GM19240 (cell line): ENCODE data around the gene MAP1LC3C.

Source experiments
- DNase-seq: peaks from one replicate; pipeline ENCODE4 v3.0.0; 2011; ENCODE audit warnings: low spot score; ENCODE audit not compliant: insufficient read length

Gene MAP1LC3C

GRCh38 chr1:241999026-241999425 lies at the start of gene MAP1LC3C:
Gene MAP1LC3C, minus strand, starts transcription at chr1:241999098. Its CDS starts 90 bp downstream, at chr1:241999008.
- DNase-seq, result no peak

DNA sequence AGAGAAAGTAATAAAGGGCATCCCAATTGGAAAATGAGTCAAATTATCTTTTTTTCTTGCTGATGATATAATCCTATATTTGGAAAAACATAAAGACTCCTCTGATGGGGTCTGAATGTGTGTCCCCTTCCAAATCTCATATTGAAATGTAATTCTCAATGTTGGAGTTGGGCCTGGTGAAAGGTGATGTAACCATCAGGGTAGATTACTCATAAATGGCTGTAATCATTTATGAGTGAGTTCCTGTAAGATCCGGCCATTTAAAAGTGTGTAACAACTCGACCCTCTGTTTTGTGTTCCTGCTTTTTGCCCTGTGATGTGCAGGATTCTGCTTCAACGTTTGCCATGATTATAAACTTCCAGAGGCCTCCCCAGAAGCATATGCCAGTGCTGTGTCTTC lies 44.3 kb upstream of the MAP1LC3C start:
- DNase-seq, result no peak

DNA sequence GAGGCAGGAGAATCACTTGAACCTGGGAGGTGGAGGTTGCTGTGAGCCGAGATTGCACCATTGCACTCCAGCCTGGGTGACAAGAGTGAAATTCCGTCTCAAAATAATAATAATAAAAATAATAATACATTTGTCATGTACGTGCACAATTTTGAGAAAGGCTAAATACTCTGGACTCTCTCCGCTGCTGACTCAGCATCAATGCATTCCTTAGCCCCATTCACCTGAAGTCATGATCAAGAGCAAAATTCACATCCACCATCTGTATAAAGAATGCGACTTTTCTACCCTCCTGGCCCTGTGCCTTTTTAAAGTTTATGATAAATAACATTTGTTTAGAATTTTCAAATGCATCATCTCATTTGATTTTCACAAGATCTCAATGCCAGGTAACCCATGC lies 35.5 kb upstream of the MAP1LC3C start:
- no peak for DNase-seq

DNA sequence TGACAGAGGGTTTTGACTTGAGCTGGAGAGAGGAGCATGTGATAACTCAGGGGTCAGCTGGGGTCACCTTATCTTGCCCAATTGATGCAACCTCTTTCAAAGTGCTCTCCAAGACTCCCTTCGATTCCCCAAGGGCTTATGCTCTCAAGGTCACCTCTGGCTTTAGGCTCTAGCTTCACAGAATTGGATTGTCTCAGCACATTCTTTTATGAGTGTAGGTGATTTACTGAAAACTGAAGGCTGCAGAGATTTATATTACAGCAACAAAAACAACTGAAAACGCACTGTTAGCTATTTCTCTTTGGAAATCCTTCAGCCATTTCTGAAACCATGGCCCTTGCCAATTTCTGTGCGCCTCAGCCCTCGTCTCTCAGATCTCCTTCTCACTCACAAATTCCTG lies 34.5 kb upstream of the MAP1LC3C start:
- no peak for DNase-seq

GRCh38 chr1:242030071-242030470 lies 31.2 kb upstream of the MAP1LC3C start:
- no peak for DNase-seq

- DNase-seq, result no peak
These were observed 26.8 kb upstream of the MAP1LC3C start for GRCh38 chr1:242025681-242026080.

GRCh38 chr1:242023805-242024204 lies 24.9 kb upstream of the MAP1LC3C start:
- no peak for DNase-seq

DNA sequence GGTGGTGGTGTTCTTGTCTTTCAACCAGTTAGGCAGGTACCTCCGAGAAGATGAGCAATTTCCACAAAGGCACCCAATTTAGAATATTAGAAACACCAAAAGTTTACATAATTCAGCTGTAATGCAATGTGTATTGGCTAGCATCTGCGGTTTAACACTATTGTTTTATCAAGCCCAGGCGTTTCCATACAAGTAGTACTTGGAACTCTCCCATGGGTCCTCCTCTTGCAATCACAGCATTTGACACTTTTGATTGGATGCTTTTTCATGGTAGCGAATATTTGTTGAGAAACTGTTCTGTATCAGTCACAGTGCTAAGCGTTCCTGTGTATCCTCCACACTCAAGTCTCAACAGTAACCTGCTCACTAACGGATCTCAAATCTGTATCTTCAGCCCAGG lies 20.1 kb upstream of the MAP1LC3C start:
- DNase-seq, result no peak

GRCh38 chr1:242017580-242018233 lies 18.8 kb upstream of the MAP1LC3C start:
- DNase-seq, result no peak

- no peak for DNase-seq
These were observed 17.6 kb upstream of the MAP1LC3C start for GRCh38 chr1:242016479-242016878.

GRCh38 chr1:242011894-242012660 lies 13.2 kb upstream of the MAP1LC3C start:
- DNase-seq, result no peak

GRCh38 chr1:242008826-242009495 lies 10.1 kb upstream of the MAP1LC3C start:
- DNase-seq, result no peak

GRCh38 chr1:242006976-242007375 lies 8.1 kb upstream of the MAP1LC3C start:
- DNase-seq, result no peak

GRCh38 chr1:242005866-242006535 lies 7.1 kb upstream of the MAP1LC3C start:
- DNase-seq, result no peak

DNA sequence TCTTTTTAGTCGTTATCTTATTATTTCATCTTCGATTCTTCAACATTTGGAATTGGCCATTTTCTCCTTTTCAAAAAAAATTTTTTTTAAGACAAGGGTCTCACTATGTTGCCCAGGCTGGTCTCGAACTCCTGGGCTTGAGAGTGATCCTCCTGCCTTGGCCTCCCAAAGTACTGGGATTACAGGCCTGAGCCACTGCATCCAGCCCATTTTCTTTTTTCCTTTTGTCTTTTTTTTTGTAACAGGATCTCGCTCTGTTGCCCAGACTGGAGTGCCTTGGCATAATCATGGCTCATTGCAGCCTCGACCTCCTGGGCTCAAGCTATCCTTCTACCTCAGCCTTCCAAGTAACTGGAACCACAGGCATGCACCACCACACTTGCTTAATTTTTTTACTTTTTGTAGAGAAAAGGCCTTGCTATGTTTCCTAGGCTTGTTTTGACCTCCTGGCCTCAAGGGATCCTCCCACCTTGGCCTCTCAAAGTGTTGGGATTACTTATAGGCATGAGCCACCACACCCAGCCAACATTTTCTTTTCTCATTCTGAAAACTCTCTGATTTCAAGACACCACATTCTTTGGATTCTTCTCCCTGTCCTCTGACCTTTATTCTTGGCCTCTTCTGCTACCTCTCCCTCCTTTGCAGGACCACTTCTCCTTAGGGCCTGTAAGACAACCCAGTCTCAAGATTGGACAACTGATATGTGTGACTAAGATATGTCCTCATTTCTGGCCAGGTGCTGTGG lies 6.0 kb upstream of the MAP1LC3C start:
- DNase-seq, result no peak

- DNase-seq, result no peak
These were observed 3.6 kb upstream of the MAP1LC3C start for GRCh38 chr1:242002510-242002909.

- DNase-seq, result no peak
These were observed 3.2 kb upstream of the MAP1LC3C start for GRCh38 chr1:242002072-242002471.

- DNase-seq, result no peak
These were observed 1.5 kb upstream of the MAP1LC3C start for GRCh38 chr1:242000434-242000833.

GRCh38 chr1:241998412-241998921 lies 431 bp downstream of the MAP1LC3C start:
- DNase-seq, result peak; percentile 56

- DNase-seq, result no peak
These were observed 1.4 kb downstream of the MAP1LC3C start for GRCh38 chr1:241997401-241997998.

GRCh38 chr1:241994171-241994570 lies 4.7 kb downstream of the MAP1LC3C start:
- DNase-seq, result no peak
